HG02763 (cell line): ENCODE results near the gene ACO1.
"Not testable (repeated sequence)": the region's sequence is repeated elsewhere in the genome, so short reads cannot be mapped to it uniquely, and the experiment has no call there.

Experiments used
- ATAC-seq: cut with Tn5 transposase; IDR thresholded peaks from one replicate; pipeline ENCODE4 v1.9.1; 2021; ENCODE audit warnings: mild to moderate bottlenecking, moderate library complexity; ENCODE audit not compliant: unreplicated experiment

Gene ACO1

GRCh38 chr9:32384364-32385151, at the start of gene ACO1:
Gene ACO1 (plus strand): TSS chr9:32384643. CDS start chr9:32405507, 20,864 bp downstream.
- ATAC-seq, result peak; percentile 96

DNA sequence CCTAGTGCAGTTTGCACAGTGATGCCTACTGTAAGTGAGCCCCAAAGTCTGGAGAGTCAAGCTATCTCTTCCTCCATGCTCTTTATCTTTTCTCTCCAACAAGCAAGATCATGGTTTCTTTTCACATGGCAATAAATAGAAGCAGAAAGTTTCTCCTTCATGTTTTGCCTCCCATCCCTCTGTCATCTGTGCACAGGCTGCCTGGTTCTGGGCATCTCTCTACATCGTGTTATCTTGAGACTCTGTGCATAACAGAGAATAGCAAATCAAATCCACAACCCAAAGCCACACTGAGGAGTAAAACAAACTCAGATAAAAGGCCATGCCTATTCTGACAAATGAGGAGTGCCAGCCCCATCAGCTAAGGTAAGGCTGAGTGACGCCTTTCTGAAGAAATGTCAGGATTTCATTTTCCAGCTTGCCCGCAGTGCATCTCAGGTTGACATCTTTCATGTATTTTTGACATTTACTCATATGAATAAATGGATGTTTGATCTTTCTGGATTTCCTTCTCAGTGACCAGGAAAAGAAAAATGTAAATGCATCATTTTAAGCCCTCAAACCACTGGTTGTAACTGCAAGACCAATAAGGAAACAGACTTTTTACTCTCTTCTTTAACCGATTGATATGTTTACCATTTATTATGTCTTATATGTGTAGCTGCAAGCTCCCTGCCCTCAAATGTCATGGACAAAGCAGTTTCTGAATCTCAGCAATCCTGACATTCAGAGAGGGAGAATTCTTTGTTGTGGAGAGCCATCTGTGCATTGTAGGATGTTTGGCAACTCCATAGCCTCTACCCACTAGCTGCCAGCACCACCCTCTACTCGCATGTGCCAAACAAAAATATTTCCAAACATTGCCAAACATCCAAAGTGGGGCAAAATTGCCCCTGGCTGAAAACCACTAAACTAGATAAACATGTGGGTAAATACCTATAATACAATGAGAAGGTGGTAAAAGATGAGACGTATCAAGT, 49.2 kb upstream of the ACO1 start:
- ATAC-seq, result no peak

- peak; percentile 85 for ATAC-seq
Observed at GRCh38 chr9:32339424-32339823, 45.0 kb upstream of the ACO1 start.

DNA sequence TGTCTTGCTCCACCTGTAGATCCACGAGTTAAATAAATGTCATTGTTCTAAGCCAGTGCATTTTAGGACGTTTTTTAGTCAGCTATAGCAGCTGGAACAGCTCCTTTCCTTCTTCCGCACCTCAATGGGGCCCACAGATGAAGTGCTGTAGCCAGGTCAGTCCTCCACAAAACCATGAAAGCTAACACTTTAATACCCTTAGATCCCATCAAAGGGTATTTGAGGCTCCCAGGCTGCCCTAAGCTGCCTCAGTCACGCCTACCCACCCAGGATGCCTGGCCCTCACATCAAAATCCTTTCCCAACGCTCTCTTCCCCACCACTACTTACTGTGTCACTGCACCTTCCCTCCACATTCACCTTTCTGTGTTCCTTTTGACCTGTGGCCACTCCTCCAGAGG, 44.1 kb upstream of the ACO1 start:
- ATAC-seq, result no peak

DNA sequence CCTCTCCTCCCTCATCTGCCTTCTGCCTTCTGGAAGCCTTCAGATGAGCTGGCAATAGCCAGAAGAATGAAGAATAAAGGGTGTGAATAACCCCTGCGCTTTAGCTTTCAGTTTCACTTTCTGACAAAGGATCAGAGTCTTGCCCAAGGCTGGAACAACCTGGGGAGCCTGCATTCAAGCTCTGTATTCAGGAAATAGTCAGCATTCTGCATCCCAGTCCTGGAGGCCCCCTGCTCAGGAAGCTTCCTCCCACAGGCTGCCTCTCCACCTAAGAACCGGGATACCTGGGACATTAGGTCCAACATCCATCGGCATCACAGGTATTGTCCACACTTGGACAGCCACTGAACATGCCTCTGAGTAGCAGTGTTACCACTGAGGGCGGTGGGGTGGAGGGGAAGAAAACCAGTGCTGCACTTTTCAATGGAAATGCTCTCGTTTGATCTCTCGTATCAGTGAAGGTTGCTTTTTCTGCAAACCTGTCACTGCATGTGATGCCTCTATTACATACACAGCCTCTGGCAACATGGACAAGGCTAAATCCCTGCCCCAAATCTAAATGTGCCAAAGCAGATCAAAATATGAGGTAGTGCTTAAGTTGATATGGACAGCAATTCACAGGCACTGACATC, 39.8 kb upstream of the ACO1 start:
- ATAC-seq, result no peak

DNA sequence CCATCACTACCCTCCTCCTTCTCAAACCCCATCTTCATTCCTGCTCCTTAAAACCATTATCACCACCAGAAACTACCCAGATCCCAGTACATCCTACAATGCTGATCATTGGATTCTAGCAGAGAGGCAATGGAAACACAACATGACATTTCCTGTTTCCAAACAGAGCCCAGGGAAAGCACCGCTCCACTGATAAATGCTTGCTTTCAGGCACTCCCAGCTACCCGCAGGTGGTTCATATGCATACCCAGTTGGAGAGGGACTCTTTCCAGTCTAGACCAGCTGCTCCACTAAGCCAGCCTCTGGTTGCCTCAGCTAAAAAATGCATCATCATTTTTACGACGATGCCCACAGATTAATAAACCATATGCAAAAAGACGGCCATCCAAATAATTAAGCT, 39.2 kb upstream of the ACO1 start:
- ATAC-seq, result no peak

DNA sequence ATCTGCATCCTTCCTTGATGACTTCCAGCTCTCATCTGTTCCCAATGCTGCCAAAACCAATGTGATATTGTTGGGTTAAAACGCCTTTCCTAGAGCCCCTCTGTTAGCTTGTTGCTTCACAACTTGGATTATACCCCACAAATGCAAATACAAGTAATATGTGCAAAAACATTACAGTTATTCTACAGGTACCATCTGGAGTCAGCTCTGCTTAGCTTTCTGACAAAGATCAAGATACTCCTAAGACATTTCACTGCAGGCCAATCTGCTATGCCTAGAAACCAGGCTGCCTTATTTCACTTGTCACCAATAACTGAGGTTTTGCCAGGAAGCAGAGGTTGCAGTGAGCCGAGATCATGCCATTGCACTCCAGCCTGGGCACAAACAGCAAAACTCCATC, 36.9 kb upstream of the ACO1 start:
- no peak for ATAC-seq

DNA sequence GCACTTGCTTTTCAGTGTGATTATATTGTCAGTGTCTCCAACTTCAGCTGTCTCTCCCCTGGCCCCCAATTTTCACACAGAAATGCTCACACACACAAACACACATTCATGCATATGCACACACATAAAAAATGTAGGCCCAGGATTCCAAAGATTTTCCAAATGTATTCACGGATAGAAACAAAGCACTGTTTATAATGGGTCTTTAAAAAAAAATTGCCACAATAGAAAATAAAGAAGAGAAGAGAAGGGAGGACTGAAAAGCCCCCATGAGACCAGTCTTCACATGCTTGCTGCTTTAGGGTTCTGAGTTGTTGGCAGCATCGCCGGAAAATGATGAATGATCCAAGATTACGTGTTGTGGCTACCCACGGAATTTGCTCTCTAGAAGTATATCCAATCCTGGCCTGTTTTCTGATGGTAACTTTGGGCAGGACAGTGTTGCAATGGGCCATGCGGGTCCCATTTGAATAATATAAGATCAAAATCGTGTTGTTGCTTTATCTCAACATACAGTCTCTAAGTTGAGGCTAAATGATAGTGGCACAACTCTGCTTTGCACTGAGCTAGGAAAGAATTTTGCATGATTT, 36.2 kb upstream of the ACO1 start:
- no peak for ATAC-seq

DNA sequence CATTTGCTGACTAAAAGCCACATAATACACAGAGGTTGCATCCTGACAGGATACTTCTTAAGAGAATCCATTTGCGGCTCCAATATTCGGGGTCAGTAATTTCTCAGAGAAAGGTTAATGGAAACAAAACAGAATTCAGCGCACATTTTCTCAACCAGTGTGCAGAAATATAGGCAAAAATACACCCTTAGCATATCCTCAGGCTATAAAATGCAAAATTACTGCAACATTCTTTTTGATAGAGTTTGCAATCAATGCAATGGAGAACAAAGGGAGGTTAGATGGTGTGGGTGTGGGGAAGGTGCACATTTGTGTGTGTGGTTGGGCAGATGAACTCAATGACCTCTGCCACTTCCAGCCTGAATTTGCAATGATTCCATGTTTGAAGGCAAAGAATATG, 35.4 kb upstream of the ACO1 start:
- no peak for ATAC-seq

DNA sequence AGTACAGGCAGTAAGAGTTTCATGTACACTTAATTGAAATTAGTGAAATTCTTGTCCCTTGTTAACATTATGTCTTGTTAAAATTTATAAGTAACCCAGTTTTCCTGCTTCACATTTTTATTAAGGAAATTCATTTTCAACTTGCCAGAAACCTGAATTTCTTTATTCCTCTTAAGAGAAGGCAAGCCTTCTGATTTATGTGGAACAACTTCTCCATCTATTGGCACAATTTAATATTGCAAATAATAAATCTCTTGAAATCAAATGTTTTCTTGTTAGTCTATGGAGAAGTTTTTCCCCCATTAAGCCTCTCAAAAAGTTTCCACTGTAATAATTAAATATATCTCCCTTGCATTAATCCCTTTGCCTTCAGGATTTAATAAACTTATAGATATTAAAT, 33.8 kb upstream of the ACO1 start:
- ATAC-seq, result no peak

DNA sequence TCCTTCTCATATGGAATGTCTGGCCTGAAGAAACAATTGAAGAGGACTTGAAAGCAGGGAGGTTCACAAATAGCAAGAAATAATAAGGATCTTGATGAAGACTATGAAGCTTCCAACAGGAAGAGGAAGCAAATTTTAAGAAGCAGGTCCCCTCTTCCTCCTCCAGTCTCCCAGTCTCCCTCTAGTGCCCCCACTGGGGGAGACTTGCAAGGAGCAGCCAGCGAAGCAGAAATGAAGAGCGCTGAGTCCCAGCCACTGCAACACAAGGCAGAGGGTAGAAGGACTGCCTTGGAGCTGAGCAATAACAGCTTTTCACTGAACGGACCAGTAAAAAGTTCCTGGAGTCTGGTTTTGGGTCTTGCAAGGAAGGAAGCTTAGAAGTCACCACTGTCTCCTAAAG, 32.6 kb upstream of the ACO1 start:
- ATAC-seq, result no peak

DNA sequence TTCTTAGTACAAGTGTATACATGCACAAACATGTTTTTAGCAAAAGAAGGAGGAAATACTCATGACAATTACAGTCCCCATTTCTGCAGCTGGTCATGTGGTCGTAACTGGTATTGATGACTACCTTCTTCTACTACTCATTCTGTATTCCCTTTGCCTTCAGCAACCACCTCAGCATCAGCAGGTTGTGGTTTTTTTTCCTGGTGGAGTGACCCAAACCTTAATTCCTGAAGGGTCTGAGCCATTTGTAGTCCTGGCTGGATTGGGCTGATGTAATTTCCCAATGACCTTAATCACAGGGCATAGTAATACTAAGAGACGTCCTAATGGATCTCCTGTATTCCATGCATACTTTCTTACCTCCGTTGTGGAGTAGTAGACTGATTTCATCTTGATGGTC, 31.0 kb upstream of the ACO1 start:
- not testable (repeated sequence) for ATAC-seq

DNA sequence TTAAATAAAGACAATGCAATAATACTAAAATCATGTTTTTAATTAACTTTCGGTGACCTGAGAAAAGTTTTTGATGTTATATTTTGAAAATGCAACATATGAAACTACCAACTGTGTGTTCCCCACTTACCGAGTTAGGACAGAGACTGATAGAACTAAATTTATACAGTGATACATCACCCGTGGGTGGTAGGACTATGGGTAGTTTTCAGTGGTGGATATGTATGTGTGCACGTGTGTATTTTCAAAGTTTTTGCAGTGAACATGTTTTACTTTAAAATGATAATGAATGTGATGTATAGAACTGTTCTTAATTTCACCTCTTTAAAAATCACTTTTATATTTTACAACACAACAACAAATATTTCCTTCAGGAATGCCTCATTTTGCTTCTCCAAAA, 25.0 kb upstream of the ACO1 start:
- ATAC-seq, result no peak

- no peak for ATAC-seq
Observed at GRCh38 chr9:32360983-32361673, 23.3 kb upstream of the ACO1 start.

- no peak for ATAC-seq
Observed at GRCh38 chr9:32371279-32371678, 13.2 kb upstream of the ACO1 start.

DNA sequence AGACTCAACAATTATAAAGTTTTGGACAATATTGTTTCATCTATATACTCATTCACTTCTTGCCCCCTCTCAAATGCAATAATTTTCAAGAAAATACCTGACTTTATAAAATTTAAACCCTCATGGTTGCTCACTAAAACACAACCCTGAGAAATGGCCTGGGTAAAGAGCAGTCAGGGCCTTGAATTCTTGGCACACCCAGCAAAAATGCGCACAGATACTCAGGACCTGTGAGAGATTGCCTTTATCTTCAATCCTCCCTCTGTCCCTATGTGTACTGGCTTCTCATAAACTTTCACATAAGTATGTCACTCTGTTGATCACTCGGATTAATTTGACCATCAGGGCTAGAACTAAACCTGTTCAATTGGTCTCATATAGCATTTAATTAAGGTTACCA, 12.8 kb upstream of the ACO1 start:
- ATAC-seq, result no peak

GRCh38 chr9:32376285-32376684, 8.2 kb upstream of the ACO1 start:
- ATAC-seq, result no peak

- ATAC-seq, result peak; percentile 78
Observed at GRCh38 chr9:32378496-32378895, 5.9 kb upstream of the ACO1 start.

DNA sequence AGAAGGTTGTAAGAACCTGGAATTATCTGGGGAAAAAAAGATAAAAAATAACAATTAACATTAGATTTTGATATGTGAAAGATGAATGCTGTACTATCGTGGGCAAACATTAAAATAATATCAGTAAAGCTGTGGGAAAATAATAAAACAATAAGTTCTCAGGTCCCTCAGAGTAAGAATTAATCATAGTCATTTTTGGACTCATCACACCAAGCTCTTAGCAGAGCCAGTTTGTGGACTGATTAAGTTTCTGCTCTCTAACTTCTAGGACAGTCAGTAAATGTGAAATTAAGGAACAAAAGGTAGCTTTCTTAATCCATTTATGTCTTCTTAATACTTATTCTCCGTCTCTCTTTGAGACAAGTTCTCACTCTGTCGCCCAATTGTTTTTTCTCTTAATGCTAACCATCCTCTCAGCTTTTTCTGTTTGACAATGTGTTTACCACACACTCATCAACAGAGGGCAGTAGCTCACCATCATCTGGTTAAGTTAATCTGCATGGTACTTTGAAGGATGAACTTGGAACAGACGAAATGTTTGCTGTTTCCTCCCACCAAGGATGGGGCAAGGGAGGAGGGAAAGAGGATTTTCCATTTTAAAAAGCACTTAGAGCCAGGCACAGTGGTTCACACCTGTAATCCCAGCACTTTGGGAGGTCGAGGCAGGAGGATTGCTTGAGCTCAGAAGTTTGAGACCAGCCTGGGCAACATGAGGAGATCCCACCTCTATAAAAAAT, 5.3 kb upstream of the ACO1 start:
- ATAC-seq, result peak; percentile 78

DNA sequence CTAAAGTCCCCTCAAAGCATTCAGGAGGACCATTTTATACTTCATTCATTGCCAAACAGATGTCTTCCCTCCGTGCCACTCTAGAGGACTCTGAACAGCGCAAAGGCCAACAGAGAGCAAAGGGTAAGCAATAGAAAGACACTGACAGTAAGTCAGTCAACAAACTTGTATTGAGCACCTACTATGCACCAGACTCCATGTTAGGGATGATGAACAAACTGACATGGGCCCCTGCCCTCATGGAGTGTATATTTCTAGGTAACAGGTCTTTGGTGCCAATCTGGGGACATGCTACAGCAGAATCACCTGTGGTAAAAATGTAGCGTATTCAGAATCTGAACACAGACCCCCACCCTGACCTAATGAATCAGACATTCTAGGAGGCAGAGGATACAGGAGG, 3.5 kb upstream of the ACO1 start:
- no peak for ATAC-seq
